ENCODE results near the gene KIF26B.
"Not testable (repeated sequence)": the region's sequence is repeated elsewhere in the genome, so short reads cannot be mapped to it uniquely, and the experiment has no call there.

The KIF26B gene

GRCh38 chr1:245690156-245690690 is 535.4 kb downstream of the KIF26B start:
- peak; percentile 39 for DNase-seq

- no peak for DNase-seq
Measured at GRCh38 chr1:245690946-245691541, 536.3 kb downstream of the KIF26B start.

- DNase-seq, result no peak
Measured at GRCh38 chr1:245691897-245692296, 537.1 kb downstream of the KIF26B start.

GRCh38 chr1:245692318-245692717 is 537.5 kb downstream of the KIF26B start:
- no peak for DNase-seq

- no peak for DNase-seq
Measured at GRCh38 chr1:245693116-245693793, 538.5 kb downstream of the KIF26B start.

GRCh38 chr1:245693941-245694752 is 539.4 kb downstream of the KIF26B start:
- DNase-seq, result no peak

- no peak for DNase-seq
Measured at GRCh38 chr1:245694753-245695195, 540.0 kb downstream of the KIF26B start.

GRCh38 chr1:245695211-245695610 is 540.4 kb downstream of the KIF26B start:
- DNase-seq, result no peak

GRCh38 chr1:245695701-245696100 is 540.9 kb downstream of the KIF26B start:
- not testable (repeated sequence) for DNase-seq

GRCh38 chr1:245698116-245698515 is 543.3 kb downstream of the KIF26B start:
- DNase-seq, result no peak

- no peak for DNase-seq
Measured at GRCh38 chr1:245698860-245699259, 544.1 kb downstream of the KIF26B start.

- DNase-seq, result no peak
Measured at GRCh38 chr1:245700631-245701030, 545.8 kb downstream of the KIF26B start.

- DNase-seq, result no peak
Measured at GRCh38 chr1:245701631-245702030, 546.8 kb downstream of the KIF26B start.

- DNase-seq, result no peak
Measured at GRCh38 chr1:245702346-245702745, 547.6 kb downstream of the KIF26B start.

- DNase-seq, result no peak
Measured at GRCh38 chr1:245704341-245704740, 549.6 kb downstream of the KIF26B start.

GRCh38 chr1:245704765-245705164 is 550.0 kb downstream of the KIF26B start:
- DNase-seq, result peak; percentile 68

GRCh38 chr1:245707941-245708340 is 553.2 kb downstream of the KIF26B start:
- no peak for DNase-seq

GRCh38 chr1:245710961-245711903 is 556.4 kb downstream of the KIF26B start:
- peak; percentile 10 for DNase-seq

- not testable (repeated sequence) for DNase-seq
Measured at GRCh38 chr1:245714027-245714426, 559.2 kb downstream of the KIF26B start.

- DNase-seq, result peak; percentile 63
Measured at GRCh38 chr1:245715291-245715701, 560.5 kb downstream of the KIF26B start.

- DNase-seq, result peak; percentile 86
Measured at GRCh38 chr1:245715970-245716369, 561.2 kb downstream of the KIF26B start.

- peak; percentile 35 for DNase-seq
Measured at GRCh38 chr1:245716561-245716960, 561.8 kb downstream of the KIF26B start.
